Skeletal muscle tissue (tissue), 4 donors: ENCODE measurements around the gene NTSR1. TPM values are rescaled to one million over a fixed set of nuclear protein-coding genes. Genes with fewer than 3 reads are reported as not detected.
A peak's percentile ranks its signal among the peaks of the same experiment; 100 is the strongest.

Experiments used
- H3K27ac ChIP-seq: one replicate; pipeline ENCODE4 v1.7.0; 2013; ENCODE audit warnings: mild to moderate bottlenecking, low read depth, low read length, inconsistent platforms
- H3K27me3 ChIP-seq, 3 donors: one replicate each; pipeline ENCODE4 v1.7.0; 2013; ENCODE audit warnings: low read length in 3 of 3; ENCODE audit not compliant: control insufficient read depth in 3 of 3, insufficient read depth in 3 of 3
- H3K36me3 ChIP-seq, 3 donors: one replicate each; pipeline ENCODE4 v1.7.0; 2013; ENCODE audit warnings: low read length in 3 of 3; ENCODE audit not compliant: control insufficient read depth in 3 of 3, insufficient read depth in 3 of 3
- H3K4me1 ChIP-seq, 3 donors: one replicate each; pipeline ENCODE4 v1.7.0; 2013; ENCODE audit warnings: low read length in 3 of 3, mild to moderate bottlenecking in 3 of 3; ENCODE audit not compliant: control insufficient read depth in 3 of 3, insufficient read depth in 3 of 3
- H3K4me3 ChIP-seq, 3 donors: one replicate each; pipeline ENCODE4 v1.7.0; 2013; ENCODE audit warnings: low read length in 3 of 3
- H3K9ac ChIP-seq, 3 donors: one replicate each; pipeline ENCODE4 v1.7.0; 2013; ENCODE audit warnings: low read length in 3 of 3, mild to moderate bottlenecking in 3 of 3, moderate library complexity in 2 of 3, low read depth in 1 of 3
- H3K9me3 ChIP-seq, 3 donors: one replicate each; pipeline ENCODE4 v1.7.0; 2013; ENCODE audit warnings: low read length in 3 of 3; ENCODE audit not compliant: control insufficient read depth in 3 of 3
- total RNA-seq: library from RNA; depleted of rRNA; stranded (reverse); fragments of >200 nt; gene quantifications from one replicate; pipeline ENCODE4 v1.2.3, GENCODE V29; 2014
- donor health status: Osteomylitis.

Gene NTSR1
- total RNA-seq, 1 donor from 2014 or later = under 0.01 TPM

DNA sequence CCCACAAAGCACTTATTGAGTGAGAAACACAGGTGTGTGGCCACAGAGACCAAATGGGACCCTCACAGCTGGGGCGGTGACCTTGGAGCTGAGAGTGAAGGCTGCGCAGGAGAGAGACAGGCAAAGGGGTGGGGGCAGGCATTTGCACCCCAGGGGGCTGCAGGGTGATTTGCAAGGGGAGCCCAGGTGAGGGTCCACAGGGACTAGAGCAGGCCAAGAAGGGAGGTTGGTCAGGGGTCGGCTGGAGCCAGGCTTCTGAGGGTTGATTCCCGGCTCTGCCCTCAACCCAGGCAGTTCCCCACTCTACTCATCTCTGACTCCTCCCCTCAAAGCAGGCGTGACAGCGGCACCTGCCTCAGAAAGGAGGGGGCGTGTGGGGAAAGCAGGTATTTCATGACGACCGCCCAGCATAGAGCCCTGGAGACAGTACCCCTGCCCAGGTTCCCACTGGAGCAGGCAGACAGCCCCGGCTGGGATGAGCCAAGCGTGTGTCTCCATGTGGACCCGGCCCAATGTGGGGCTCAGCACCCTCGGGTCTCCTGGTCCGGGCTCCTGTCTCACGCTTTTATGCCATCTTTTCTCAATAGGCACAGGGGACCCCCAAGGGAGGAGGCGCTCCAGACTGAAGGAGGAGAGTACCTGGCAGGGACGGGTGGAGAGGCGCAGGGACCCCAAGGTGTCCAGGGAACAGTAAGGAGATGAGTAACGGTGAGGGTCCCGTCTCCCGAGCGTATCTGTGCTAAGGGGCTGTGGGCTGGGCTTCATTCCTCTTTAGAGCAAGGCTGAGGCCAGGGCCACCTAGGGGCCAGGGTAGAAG, 84.5 kb downstream of the NTSR1 start:
- Histone ChIP-seq H3K36me3 (peaks cover 0 to 9% (median 8%) of the 10 kb centered on the region in 3 donors), H3K4me3 (peak overlapping the region in 1 of 3 donors; percentile 75), H3K27me3 (peaks cover 9 to 22% (median 10%) of the 10 kb centered on the region in 3 donors), H3K9me3 (no peaks in the 10 kb centered on the region), H3K9ac (peak overlapping the region in 2 of 3 donors; percentile 78 to 80), H3K4me1 (peaks cover 32 to 35% (median 33%) of the 10 kb centered on the region in 3 donors), H3K27ac (peak overlapping the region; percentile 84)

- Histone ChIP-seq H3K4me1 (peaks cover 32 to 35% (median 33%) of the 10 kb centered on the region in 3 donors), H3K27ac (peak overlapping the region; percentile 84), H3K36me3 (peaks cover 4 to 12% (median 11%) of the 10 kb centered on the region in 3 donors), H3K4me3 (peak overlapping the region; percentile 67 to 76 (median 75)), H3K27me3 (peaks cover 9 to 19% (median 10%) of the 10 kb centered on the region in 3 donors), H3K9me3 (no peaks in the 10 kb centered on the region), H3K9ac (peak overlapping the region; percentile 72 to 80 (median 78))
Observed at GRCh38 chr20:62793757-62794006, 85.0 kb downstream of the NTSR1 start.

DNA sequence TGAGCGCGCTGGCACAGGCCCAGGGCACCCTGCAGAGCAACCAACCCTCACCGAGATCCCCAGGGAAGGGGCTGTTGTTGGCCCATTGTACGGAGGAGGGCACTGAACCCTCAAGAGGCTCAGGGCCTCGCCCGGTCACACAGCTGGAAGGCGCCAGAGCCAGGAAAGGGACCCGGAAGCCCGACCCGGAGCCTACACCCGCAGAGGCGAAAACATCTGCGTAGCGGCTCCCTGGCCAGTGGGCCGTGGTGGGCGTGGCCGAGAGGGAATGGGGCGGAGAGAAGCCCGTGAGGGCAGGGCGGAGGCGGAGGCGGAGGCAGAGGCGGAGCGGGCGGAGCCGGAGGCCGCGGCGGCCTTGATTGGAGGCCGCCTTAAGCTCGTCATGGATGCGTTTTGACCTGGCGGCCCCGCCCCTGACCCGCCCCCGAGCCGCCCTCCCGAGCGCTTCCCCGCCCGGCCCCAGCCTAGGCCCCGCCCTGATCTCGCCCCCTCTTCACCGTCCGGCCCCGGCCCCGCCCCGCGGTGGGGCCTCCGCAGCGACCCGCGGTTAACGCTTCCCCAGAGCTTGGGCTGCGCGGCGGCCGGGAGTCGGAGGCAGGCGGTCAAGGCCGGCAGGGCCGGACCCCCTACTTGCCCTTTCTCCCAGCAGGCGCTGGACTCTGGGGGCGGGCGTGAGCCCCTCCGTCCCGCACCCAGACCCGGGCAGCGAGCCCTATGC, 85.5 kb downstream of the NTSR1 start:
- H3K27me3 ChIP-seq = peaks cover 6 to 14% (median 7%) of the 10 kb centered on the region in 3 donors
- H3K36me3 ChIP-seq = peaks cover 9 to 16% (median 16%) of the 10 kb centered on the region in 3 donors
- H3K4me3 ChIP-seq = peak overlapping the region; percentile 72 to 79 (median 77)
- peak overlapping the region; percentile 72 to 87 (median 80) for H3K9ac ChIP-seq
- H3K9me3 ChIP-seq = no peaks in the 10 kb centered on the region
- H3K27ac ChIP-seq = peak overlapping the region; percentile 84
- H3K4me1 ChIP-seq = peaks cover 32 to 35% (median 33%) of the 10 kb centered on the region in 3 donors

DNA sequence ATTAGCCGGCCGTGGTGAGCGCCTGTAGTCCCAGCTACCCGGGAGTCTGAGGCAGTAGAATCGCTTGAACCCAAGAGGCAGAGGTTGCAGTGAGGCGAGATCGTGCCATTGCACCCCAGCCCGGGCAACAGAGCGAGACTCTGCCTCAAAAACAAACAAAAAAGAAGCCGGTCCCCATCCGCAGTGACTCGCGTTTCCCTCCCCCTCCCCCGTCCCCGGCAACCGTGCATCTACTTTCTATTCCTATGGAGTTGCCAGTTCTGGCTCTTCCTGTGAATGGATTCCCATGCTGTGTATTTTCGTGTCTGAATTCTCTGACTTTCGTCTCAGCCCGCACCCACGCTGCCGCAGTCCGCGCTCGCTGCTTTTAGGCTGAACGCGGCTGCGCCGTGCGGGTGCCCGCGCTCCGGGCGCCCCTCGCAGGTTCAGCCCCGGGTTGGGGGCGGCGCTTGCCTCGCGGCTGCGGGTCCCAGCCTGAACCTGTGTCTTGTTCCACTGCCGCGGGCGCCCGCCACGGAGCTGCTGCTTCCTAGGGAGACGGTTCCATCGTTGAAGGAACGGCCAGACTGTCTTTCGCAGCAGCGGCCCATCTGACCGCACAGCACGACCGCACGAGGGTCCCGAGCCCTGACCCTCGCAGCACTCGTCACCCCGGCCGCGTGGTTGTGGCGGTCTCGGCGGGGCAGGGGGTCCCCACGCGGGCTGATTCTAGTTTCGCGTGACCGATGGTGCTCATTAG, 86.6 kb downstream of the NTSR1 start:
- H3K9ac ChIP-seq = peak overlapping the region; percentile 70 to 87 (median 79)
- peaks cover 17 to 24% (median 23%) of the 10 kb centered on the region in 3 donors for H3K36me3 ChIP-seq
- peaks cover 0 to 5% (median 2%) of the 10 kb centered on the region in 3 donors for H3K27me3 ChIP-seq
- peak overlapping the region; percentile 72 to 79 (median 77) for H3K4me3 ChIP-seq
- H3K9me3 ChIP-seq = no peaks in the 10 kb centered on the region
- peaks cover 32 to 35% (median 33%) of the 10 kb centered on the region in 3 donors for H3K4me1 ChIP-seq
- peak overlapping the region; percentile 68 for H3K27ac ChIP-seq

- Histone ChIP-seq H3K4me1 (peaks cover 40 to 44% (median 41%) of the 10 kb centered on the region in 3 donors), H3K27ac (no peak overlapping the region), H3K36me3 (peaks cover 27 to 28% (median 27%) of the 10 kb centered on the region in 3 donors), H3K4me3 (peak overlapping the region; percentile 33 to 73 (median 67)), H3K9ac (peak overlapping the region; percentile 7 to 87 (median 64)), H3K9me3 (no peaks in the 10 kb centered on the region), H3K27me3 (no peaks in the 10 kb centered on the region)
Observed at GRCh38 chr20:62796699-62797491, 88.3 kb downstream of the NTSR1 start.

- Histone ChIP-seq H3K27me3 (no peaks in the 10 kb centered on the region), H3K36me3 (peaks cover 27 to 28% (median 27%) of the 10 kb centered on the region in 3 donors), H3K4me1 (peaks cover 46 to 54% (median 52%) of the 10 kb centered on the region in 3 donors), H3K4me3 (peak overlapping the region in 1 of 3 donors; percentile 59), H3K27ac (no peak overlapping the region), H3K9me3 (no peaks in the 10 kb centered on the region), H3K9ac (peak overlapping the region in 2 of 3 donors; percentile 33 to 64)
Observed at GRCh38 chr20:62797671-62798532, 89.3 kb downstream of the NTSR1 start.

DNA sequence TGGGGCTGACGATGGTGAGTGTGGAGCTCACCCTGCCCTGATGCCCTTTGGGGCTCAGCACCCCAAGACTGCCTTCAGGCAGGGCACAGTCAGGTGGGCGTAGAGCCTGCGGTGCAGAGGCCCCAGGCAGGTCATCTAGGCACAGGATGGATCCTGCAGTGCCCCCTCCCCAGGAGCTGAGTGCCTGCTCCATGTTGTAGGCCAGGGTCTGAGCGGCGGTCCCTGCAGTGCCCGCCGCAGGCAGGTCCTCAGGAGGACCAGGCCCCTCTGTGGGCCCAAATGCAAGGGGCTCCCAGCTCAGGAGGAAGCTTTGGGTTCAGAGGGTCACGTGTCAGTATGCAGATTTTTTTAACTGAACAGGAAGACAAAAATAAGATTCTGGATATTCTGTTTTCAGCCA, 90.4 kb downstream of the NTSR1 start:
- Histone ChIP-seq H3K9me3 (no peaks in the 10 kb centered on the region), H3K27me3 (no peaks in the 10 kb centered on the region), H3K4me3 (no peak overlapping the region), H3K4me1 (peaks cover 48 to 59% (median 54%) of the 10 kb centered on the region in 3 donors), H3K36me3 (peaks cover 27 to 28% (median 27%) of the 10 kb centered on the region in 3 donors), H3K9ac (no peak overlapping the region), H3K27ac (no peak overlapping the region)

DNA sequence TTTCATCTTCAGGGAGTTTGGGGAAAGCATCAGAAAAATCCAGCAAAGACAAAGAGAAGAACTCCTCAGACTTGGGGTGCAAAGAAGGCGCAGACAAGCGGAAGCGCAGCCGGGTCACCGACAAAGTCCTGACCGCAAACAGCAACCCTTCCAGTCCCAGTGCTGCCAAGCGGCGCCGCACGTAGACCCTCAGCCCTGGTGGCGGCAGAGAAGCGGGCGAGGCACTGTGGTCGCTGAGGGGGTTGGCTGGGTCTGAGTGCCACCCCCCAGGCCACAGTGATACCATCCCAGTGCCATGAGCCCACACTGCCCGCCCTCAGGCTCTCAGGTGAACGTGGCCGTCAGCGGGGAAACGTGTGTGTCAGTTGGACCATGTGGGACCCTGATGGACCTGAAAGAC, 90.8 kb downstream of the NTSR1 start:
- Histone ChIP-seq H3K9me3 (no peaks in the 10 kb centered on the region), H3K4me1 (peaks cover 51 to 61% (median 57%) of the 10 kb centered on the region in 3 donors), H3K27ac (no peak overlapping the region), H3K27me3 (no peaks in the 10 kb centered on the region), H3K4me3 (no peak overlapping the region), H3K9ac (no peak overlapping the region), H3K36me3 (peaks cover 27 to 28% (median 27%) of the 10 kb centered on the region in 3 donors)
